Activated T-helper 1 cell treated with anti-CD3 and anti-CD28 coated beads, Interleukin-12 subunit alpha, Interleukin-12 subunit beta, Interleukin-2, Interleukin-4 antibody, amounts not matched to agents 30 ng/mL and 10 ng/mL and 1 ng/mL, durations not matched to agents 14 hours and 24 hours and 36 hours (primary cell): Measurements from ENCODE around the gene LYZL1. TPM values are rescaled to one million over a fixed set of nuclear protein-coding genes. Genes with fewer than 3 reads are reported as not detected.
"Not testable (repeated sequence)": the region's sequence is repeated elsewhere in the genome, so short reads cannot be mapped to it uniquely, and the experiment has no call there.

Experiments
- DNase-seq: peaks from one replicate; pipeline ENCODE4 v3.0.0; 2021; ENCODE audit warnings: low spot score
- H3K27ac Mint-ChIP-seq: one replicate; pipeline ENCODE4 v1.8.0; 2021; ENCODE audit warnings: mild to moderate bottlenecking, mixed read lengths
- H3K27me3 Mint-ChIP-seq: one replicate; pipeline ENCODE4 v1.8.0; 2022; ENCODE audit warnings: mild to moderate bottlenecking, moderate library complexity, mixed read lengths; ENCODE audit not compliant: insufficient read depth
- H3K36me3 Mint-ChIP-seq: one replicate; pipeline ENCODE4 v1.8.0; 2021; ENCODE audit warnings: low read depth, mixed read lengths
- H3K4me1 Mint-ChIP-seq: one replicate; pipeline ENCODE4 v1.8.0; 2021; ENCODE audit warnings: low read depth, mixed read lengths
- H3K4me3 Mint-ChIP-seq: one replicate; pipeline ENCODE4 v1.8.0; 2021; ENCODE audit warnings: mild to moderate bottlenecking, moderate library complexity, mixed read lengths
- H3K9me3 Mint-ChIP-seq: one replicate; pipeline ENCODE4 v1.8.0; 2021; ENCODE audit warnings: mixed read lengths
- intact Hi-C: fragments of 100-400 bp; cut with micrococcal nuclease; formaldehyde crosslinking; loops from one replicate; pipeline ENCODE4 v1.15.1; 2024
- total RNA-seq: library from RNA; stranded (reverse); gene quantifications from 2 replicates; pipeline ENCODE4 v1.2.3, GENCODE V29; 2022

LYZL1 gene
- total RNA-seq, 1 donor from 2014 or later, result not detected

GRCh38 chr10:29301359-29301910 lies 12.6 kb downstream of the LYZL1 start:
- Mint-ChIP-seq H3K27me3 (peaks cover 2% of the 10 kb centered on the region), H3K4me3 (no peak overlapping the region), H3K36me3 (no peaks in the 10 kb centered on the region), H3K9me3 (peaks cover 10% of the 10 kb centered on the region), H3K27ac (no peak overlapping the region), H3K4me1 (no peaks in the 10 kb centered on the region)
- intact Hi-C loops, result no loop called here
- no peak for DNase-seq

- intact Hi-C loops, result no loop called here
- Mint-ChIP-seq H3K27ac (no peak overlapping the region), H3K4me3 (no peak overlapping the region), H3K36me3 (no peaks in the 10 kb centered on the region), H3K9me3 (peaks cover 10% of the 10 kb centered on the region), H3K4me1 (no peaks in the 10 kb centered on the region), H3K27me3 (peaks cover 2% of the 10 kb centered on the region)
- no peak for DNase-seq
These were observed 13.6 kb downstream of the LYZL1 start for GRCh38 chr10:29302499-29302898.

GRCh38 chr10:29304264-29304994 lies 15.6 kb downstream of the LYZL1 start:
- DNase-seq, result no peak
- intact Hi-C loops, result loop anchor here (1.0 to 2.0 kb wide), 3 partner anchors 628 to 676 kb away; partner anchors contain the start of gene BAMBI
- Mint-ChIP-seq H3K4me3 (no peak overlapping the region), H3K27ac (no peak overlapping the region), H3K36me3 (no peaks in the 10 kb centered on the region), H3K9me3 (peaks cover 10% of the 10 kb centered on the region), H3K27me3 (peaks cover 2% of the 10 kb centered on the region), H3K4me1 (no peaks in the 10 kb centered on the region)

DNA sequence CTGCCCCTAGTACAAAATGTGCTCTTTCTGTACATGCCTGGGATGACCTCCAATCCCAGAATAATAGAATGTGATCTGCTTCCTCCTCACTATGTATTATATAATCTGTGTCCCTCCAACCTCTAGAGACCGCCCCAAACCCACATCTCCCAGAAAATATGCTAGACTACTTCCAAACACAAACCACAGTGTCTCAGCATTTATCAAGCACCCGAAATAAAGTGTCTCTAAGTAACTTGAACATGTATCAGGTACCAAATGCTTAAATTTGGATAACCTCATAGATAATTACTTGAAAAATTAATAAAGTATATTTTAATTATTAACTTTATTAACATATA lies 16.1 kb downstream of the LYZL1 start:
- intact Hi-C loops, result loop anchor here (1.0 to 2.0 kb wide), 3 partner anchors 628 to 677 kb away; partner anchors contain the start of gene BAMBI
- Mint-ChIP-seq H3K27me3 (peaks cover 2% of the 10 kb centered on the region), H3K27ac (no peak overlapping the region), H3K9me3 (peaks cover 10% of the 10 kb centered on the region), H3K36me3 (no peaks in the 10 kb centered on the region), H3K4me1 (no peaks in the 10 kb centered on the region), H3K4me3 (no peak overlapping the region)
- DNase-seq, result no peak

DNA sequence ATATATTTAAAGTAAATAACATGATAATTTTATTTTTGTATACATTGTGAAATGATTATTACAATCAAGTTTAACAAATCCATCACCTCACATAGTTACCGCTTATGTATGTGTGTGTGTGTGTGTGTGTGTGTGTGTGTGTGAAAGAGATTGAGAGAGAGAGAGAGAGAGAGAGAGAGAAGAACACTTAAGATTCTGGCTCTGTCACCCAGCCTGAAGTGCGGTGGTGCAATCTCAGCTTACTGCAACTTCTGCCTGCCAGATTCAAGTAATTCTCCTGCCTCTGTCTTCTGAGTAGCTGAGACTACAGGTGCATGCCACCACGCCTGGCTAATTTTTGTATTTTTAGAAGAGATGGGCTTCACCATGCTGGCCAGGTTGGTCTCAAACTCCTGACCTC lies 17.8 kb downstream of the LYZL1 start:
- no peak for DNase-seq
- H3K36me3 Mint-ChIP-seq, result no peaks in the 10 kb centered on the region
- no peak overlapping the region for H3K27ac Mint-ChIP-seq
- H3K4me1 Mint-ChIP-seq, result no peaks in the 10 kb centered on the region
- intact Hi-C loops, result no loop called here
- peaks cover 2% of the 10 kb centered on the region for H3K27me3 Mint-ChIP-seq
- no peak overlapping the region for H3K4me3 Mint-ChIP-seq
- H3K9me3 Mint-ChIP-seq, result peaks cover 2% of the 10 kb centered on the region

- H3K4me3 Mint-ChIP-seq, intact Hi-C loops, H3K9me3 Mint-ChIP-seq, H3K27me3 Mint-ChIP-seq, DNase-seq, H3K36me3 Mint-ChIP-seq, H3K27ac Mint-ChIP-seq, H3K4me1 Mint-ChIP-seq: not testable (repeated sequence)
These were observed 19.3 kb downstream of the LYZL1 start for GRCh38 chr10:29308142-29308541.

- DNase-seq, result no peak
These were observed 20.6 kb downstream of the LYZL1 start for GRCh38 chr10:29309465-29309864.

GRCh38 chr10:29310463-29310862 lies 21.6 kb downstream of the LYZL1 start:
- H3K4me3 Mint-ChIP-seq, DNase-seq, H3K27me3 Mint-ChIP-seq, H3K27ac Mint-ChIP-seq, H3K9me3 Mint-ChIP-seq, H3K36me3 Mint-ChIP-seq, H3K4me1 Mint-ChIP-seq, intact Hi-C loops: not testable (repeated sequence)

More at GRCh38 chr10:29309465-29309864, 20.6 kb downstream of the LYZL1 start:
- H3K36me3 Mint-ChIP-seq, result no peaks in the 10 kb centered on the region
- no peak overlapping the region for H3K4me3 Mint-ChIP-seq
- H3K9me3 Mint-ChIP-seq, result no peaks in the 10 kb centered on the region
- intact Hi-C loops, result no loop called here
- no peak overlapping the region for H3K27ac Mint-ChIP-seq
- H3K4me1 Mint-ChIP-seq, result no peaks in the 10 kb centered on the region
- peaks cover 2% of the 10 kb centered on the region for H3K27me3 Mint-ChIP-seq

- H3K36me3 Mint-ChIP-seq, result no peaks in the 10 kb centered on the region
- intact Hi-C loops, result no loop called here
- H3K27ac Mint-ChIP-seq, result no peak overlapping the region
- peaks cover 10% of the 10 kb centered on the region for H3K27me3 Mint-ChIP-seq
- H3K4me1 Mint-ChIP-seq, result no peaks in the 10 kb centered on the region
- no peak overlapping the region for H3K4me3 Mint-ChIP-seq
- H3K9me3 Mint-ChIP-seq, result no peaks in the 10 kb centered on the region
- DNase-seq, result no peak
These were observed 24.2 kb downstream of the LYZL1 start for GRCh38 chr10:29313071-29313470.

GRCh38 chr10:29314726-29315125 lies 25.9 kb downstream of the LYZL1 start:
- no peak for DNase-seq
- no peak overlapping the region for H3K4me3 Mint-ChIP-seq
- no peaks in the 10 kb centered on the region for H3K36me3 Mint-ChIP-seq
- intact Hi-C loops, result no loop called here
- peaks cover 20% of the 10 kb centered on the region for H3K27me3 Mint-ChIP-seq
- H3K9me3 Mint-ChIP-seq, result no peaks in the 10 kb centered on the region
- H3K27ac Mint-ChIP-seq, result no peak overlapping the region
- H3K4me1 Mint-ChIP-seq, result no peaks in the 10 kb centered on the region

GRCh38 chr10:29315814-29316213 lies 26.9 kb downstream of the LYZL1 start:
- Mint-ChIP-seq H3K27ac (no peak overlapping the region), H3K27me3 (peaks cover 25% of the 10 kb centered on the region), H3K36me3 (no peaks in the 10 kb centered on the region), H3K4me3 (no peak overlapping the region), H3K9me3 (no peaks in the 10 kb centered on the region), H3K4me1 (no peaks in the 10 kb centered on the region)
- intact Hi-C loops, result no loop called here
- DNase-seq, result no peak

DNA sequence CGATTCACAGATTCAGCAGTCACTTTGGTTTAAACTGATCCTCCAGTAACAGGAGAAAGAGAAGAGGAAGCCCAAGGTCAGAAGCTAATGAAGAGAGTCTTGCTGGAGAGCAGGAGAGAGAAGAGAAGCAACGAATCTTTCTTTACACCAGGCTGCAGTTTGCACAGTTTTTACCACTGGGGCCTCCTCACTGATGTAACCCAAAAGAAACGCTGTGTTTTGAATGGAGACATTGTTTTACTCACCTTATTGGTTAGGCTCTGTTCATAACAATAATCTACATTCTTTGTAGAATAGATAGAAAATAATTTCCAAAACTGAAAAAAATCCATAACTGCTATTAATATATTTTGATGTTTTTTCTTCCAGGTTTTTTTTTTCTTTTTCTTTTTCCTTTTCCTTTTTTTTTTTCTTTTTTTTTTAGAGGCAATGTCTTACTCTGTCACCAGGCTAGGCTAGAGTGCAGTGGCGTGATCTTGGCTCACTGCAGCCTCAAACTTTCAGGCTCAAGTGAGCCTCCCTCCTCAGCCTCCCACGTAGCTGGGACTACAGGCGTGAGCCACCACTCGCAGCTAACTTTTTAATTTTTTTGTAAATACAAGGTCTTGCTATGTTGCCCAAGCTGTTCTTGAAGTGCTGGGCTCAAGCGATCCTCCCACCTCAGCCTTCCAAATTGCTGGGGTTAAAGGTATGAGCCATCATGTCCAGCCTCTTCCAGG lies 27.6 kb downstream of the LYZL1 start:
- Mint-ChIP-seq H3K27ac (no peak overlapping the region), H3K4me3 (no peak overlapping the region), H3K9me3 (no peaks in the 10 kb centered on the region), H3K36me3 (no peaks in the 10 kb centered on the region), H3K4me1 (no peaks in the 10 kb centered on the region), H3K27me3 (peaks cover 26% of the 10 kb centered on the region)
- intact Hi-C loops, result no loop called here
- no peak for DNase-seq

- Mint-ChIP-seq H3K9me3 (no peaks in the 10 kb centered on the region), H3K4me3 (no peak overlapping the region), H3K36me3 (no peaks in the 10 kb centered on the region), H3K27me3 (peaks cover 26% of the 10 kb centered on the region), H3K27ac (no peak overlapping the region), H3K4me1 (no peaks in the 10 kb centered on the region)
- DNase-seq, result no peak
- intact Hi-C loops, result no loop called here
These were observed 28.2 kb downstream of the LYZL1 start for GRCh38 chr10:29317027-29317420.
